ENCODE data around the gene IQGAP2. TPM values are rescaled to one million over a fixed set of nuclear protein-coding genes. Genes with fewer than 3 reads are reported as not detected.

IQGAP2 gene
- total RNA-seq, 1 donor from 2014 or later, result 4.0 TPM

GRCh38 chr5:76591366-76591765 is 188.3 kb downstream of the IQGAP2 start:
- Histone ChIP-seq H3K4me3 (ENCODE audit: low read depth, low read length) (no peak overlapping the region), H3K27me3 (ENCODE audit: control insufficient read depth, insufficient read depth, low read length) (no peaks in the 10 kb centered on the region), H3K36me3 (ENCODE audit: control insufficient read depth, insufficient read depth, low read length) (no peaks in the 10 kb centered on the region)
- DNase-seq (ENCODE audit: low read depth), result no peak
- no peak for TF ChIP-seq CTCF (IDR thresholded peaks at IDR 0.05; ENCODE audit: insufficient read depth, low read length, poor library complexity, severe bottlenecking)

- Histone ChIP-seq H3K36me3 (ENCODE audit: control insufficient read depth, insufficient read depth, low read length) (no peaks in the 10 kb centered on the region), H3K27me3 (ENCODE audit: control insufficient read depth, insufficient read depth, low read length) (no peaks in the 10 kb centered on the region), H3K4me3 (ENCODE audit: low read depth, low read length) (no peak overlapping the region)
- no peak for DNase-seq (ENCODE audit: low read depth)
- no peak for TF ChIP-seq CTCF (IDR thresholded peaks at IDR 0.05; ENCODE audit: insufficient read depth, low read length, poor library complexity, severe bottlenecking)
Observed at GRCh38 chr5:76592692-76593091, 189.6 kb downstream of the IQGAP2 start.

GRCh38 chr5:76594107-76594506 is 191.0 kb downstream of the IQGAP2 start:
- no peak for TF ChIP-seq CTCF (IDR thresholded peaks at IDR 0.05; ENCODE audit: insufficient read depth, low read length, poor library complexity, severe bottlenecking)
- Histone ChIP-seq H3K27me3 (ENCODE audit: control insufficient read depth, insufficient read depth, low read length) (no peaks in the 10 kb centered on the region), H3K4me3 (ENCODE audit: low read depth, low read length) (no peak overlapping the region), H3K36me3 (ENCODE audit: control insufficient read depth, insufficient read depth, low read length) (no peaks in the 10 kb centered on the region)
- no peak for DNase-seq (ENCODE audit: low read depth)

- Histone ChIP-seq H3K27me3 (ENCODE audit: control insufficient read depth, insufficient read depth, low read length) (no peaks in the 10 kb centered on the region), H3K36me3 (ENCODE audit: control insufficient read depth, insufficient read depth, low read length) (no peaks in the 10 kb centered on the region), H3K4me3 (ENCODE audit: low read depth, low read length) (no peak overlapping the region)
- no peak for DNase-seq (ENCODE audit: low read depth)
- TF ChIP-seq CTCF (IDR thresholded peaks at IDR 0.05; ENCODE audit: insufficient read depth, low read length, poor library complexity, severe bottlenecking), result no peak
Observed at GRCh38 chr5:76595755-76596481, 192.8 kb downstream of the IQGAP2 start.

GRCh38 chr5:76598531-76598930 is 195.4 kb downstream of the IQGAP2 start:
- no peak for DNase-seq (ENCODE audit: low read depth)
- Histone ChIP-seq H3K36me3 (ENCODE audit: control insufficient read depth, insufficient read depth, low read length) (no peaks in the 10 kb centered on the region), H3K27me3 (ENCODE audit: control insufficient read depth, insufficient read depth, low read length) (no peaks in the 10 kb centered on the region), H3K4me3 (ENCODE audit: low read depth, low read length) (no peak overlapping the region)
- no peak for TF ChIP-seq CTCF (IDR thresholded peaks at IDR 0.05; ENCODE audit: insufficient read depth, low read length, poor library complexity, severe bottlenecking)

- H3K36me3 ChIP-seq (ENCODE audit: control insufficient read depth, insufficient read depth, low read length), result no peaks in the 10 kb centered on the region
- H3K4me3 ChIP-seq (ENCODE audit: low read depth, low read length), result no peak overlapping the region
- no peak for TF ChIP-seq CTCF (IDR thresholded peaks at IDR 0.05; ENCODE audit: insufficient read depth, low read length, poor library complexity, severe bottlenecking)
- no peak for DNase-seq (ENCODE audit: low read depth)
- no peaks in the 10 kb centered on the region for H3K27me3 ChIP-seq (ENCODE audit: control insufficient read depth, insufficient read depth, low read length)
Observed at GRCh38 chr5:76600716-76601115, 197.6 kb downstream of the IQGAP2 start.

All from kidney epithelial cell (primary cell).